HL-60/S4 (cell line): Measurements from ENCODE around the gene CORIN.
"Not testable (repeated sequence)": the region's sequence is repeated elsewhere in the genome, so short reads cannot be mapped to it uniquely, and the experiment has no call there.

Source experiments
- in situ Hi-C: fragments of 300-500 bp; cut with MboI; formaldehyde crosslinking; loops from 2 replicates; pipeline ENCODE4 v1.14.3; 2022; ENCODE audit warnings: low sequenced_read_pairs

The CORIN gene

DNA sequence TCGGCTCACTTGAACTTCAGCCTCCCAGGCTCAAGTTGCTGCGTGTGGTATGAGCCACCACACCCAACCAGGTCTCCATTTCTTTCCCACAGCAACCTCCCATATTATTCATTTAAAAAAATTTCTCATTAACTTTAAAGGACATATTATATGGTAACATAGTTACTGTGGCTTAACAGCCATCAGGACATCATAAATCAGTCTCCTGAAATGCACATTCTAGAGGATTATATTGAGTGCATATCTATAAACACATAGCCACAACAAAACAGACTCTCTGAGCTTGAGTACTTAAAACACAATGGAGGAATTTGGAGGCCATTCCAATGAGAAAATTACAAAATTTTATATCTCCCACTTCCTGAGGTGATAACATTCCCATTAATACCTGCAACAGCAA, 61.5 kb downstream of the CORIN start:
- in situ Hi-C loops: no loop called here

DNA sequence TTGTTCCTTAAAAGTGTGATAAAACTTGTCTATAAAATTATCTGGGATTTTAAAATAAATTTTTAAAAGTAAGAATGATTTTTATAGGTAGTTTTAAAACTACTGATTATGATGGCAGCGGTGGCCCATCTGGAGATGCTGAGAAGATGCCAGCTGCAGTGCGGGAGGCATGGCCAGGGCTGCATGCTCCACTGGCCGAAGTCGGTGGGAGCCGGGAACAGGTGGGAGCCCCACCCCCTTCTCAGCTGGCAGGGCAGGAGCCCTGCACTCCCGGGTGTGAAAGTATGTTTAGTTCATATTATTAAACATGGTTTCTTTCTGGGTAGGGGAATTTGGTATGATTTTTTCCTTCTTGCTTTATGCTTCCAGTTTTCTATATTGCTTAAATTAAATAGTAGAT, 63.8 kb downstream of the CORIN start:
- in situ Hi-C loops: no loop called here

DNA sequence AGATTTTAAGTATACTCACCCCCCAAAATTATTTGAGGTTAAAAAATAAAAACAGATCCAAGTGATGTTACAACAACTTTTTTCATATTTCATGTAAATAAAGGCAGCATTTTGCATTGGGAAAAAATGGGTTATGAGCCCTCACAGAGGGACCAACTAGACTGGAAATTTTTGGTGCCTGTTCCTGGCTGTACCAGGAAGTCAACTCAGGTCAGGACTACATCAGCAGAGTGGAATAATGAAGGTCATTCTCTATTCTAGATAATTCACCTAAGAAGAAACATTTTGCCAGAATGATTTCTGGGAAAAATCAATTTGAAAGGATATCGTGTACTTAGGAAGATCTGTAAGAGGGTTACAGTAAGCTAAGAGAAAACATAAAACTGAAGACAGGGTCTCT, 66.8 kb downstream of the CORIN start:
- in situ Hi-C loops: no loop called here

DNA sequence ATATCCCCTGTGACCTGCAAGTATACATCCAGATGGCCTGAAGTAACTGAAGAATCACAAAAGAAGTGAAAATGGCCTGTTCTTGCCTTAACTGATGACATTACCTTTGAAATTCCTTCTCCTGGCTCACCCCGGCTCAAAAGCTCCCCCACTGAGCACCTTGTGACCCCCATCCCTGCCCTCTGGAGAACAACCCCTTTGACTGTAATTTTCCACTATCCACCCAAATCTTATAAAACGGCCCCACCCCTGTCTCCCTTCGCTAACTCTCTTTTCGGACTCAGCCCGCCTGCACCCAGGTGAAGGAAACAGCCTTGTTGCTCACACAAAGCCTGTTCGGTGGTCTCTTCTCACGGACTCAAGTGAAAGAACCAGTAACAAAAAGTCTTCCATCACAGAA, 69.9 kb downstream of the CORIN start:
- in situ Hi-C loops: not testable (repeated sequence)

DNA sequence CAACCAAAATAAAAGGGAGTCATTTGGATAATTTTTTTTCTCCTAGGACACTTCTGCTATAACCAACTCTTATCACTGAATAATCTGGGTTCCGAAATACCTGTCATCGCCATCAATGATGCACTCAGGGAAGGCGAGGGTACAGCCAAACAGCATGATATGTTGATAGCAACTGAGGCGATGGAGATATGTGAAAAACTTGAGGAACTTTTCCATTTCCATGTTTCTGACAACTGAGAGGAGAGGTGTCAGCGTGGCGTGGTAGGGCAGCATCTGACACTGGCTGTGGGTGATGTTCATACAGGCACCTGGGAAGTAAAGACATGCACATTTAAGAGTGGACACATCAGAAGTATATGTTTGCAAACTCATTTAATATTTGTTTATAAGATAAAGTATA, 74.6 kb downstream of the CORIN start:
- in situ Hi-C loops: no loop called here

DNA sequence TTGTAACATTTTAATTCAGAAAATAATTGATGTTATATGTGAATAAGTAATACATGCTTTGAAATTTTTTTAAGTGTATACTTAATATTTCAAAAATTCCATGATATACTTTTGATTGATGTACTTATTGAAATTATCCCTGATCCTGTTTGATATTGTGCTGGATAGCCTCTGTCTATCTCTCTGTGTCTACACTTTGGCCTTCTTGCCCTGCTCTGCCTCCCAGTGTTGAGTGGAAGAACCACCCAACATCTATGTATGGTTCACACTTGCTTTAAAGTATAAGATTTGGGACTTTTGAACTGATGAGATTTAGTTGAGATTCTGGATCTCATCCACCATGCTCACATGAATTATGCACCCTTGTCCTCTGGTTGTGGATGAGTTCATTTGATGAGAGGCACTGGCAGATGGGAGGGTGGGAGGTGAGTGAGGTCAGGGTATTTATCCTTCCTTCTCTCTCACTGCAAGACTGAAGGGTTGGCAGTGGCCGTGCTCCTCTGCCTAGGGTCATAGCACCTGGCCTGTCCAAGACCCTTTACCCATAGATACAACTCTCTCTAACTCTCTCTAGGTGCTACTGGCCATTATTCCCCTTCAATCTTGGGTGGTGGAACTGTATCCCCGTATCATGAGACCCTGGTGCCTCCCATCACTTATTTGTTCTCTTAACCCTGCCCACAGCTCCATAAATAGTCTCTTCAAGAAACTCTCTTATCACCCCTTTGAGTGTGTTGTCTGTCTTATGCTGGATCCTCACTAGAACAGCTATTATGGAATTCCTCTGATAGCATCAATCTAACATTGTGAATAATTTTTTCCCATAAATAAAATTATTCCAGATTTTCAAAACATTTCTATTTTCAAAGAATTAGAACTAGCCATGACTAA, 75.2 kb downstream of the CORIN start:
- in situ Hi-C loops: no loop called here

DNA sequence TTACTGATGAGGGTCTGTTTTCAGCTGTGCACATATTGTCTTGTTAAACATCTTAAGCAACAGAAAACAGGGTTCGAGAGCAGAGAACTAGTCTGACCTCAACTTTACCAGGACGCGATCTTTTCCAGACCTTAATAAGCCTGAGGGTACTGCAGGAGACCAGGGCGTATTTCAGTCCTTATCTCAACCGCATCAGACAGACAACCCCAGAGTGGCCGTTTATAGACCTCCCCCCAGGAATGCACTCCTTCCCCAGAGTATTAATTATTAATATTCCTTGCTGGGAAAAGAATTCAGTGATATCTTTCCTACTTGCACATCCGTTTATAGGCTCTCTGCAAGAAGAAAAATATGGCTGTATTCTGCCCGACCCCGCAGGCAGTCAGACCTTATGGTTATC, 84.6 kb downstream of the CORIN start:
- in situ Hi-C loops: not testable (repeated sequence)

DNA sequence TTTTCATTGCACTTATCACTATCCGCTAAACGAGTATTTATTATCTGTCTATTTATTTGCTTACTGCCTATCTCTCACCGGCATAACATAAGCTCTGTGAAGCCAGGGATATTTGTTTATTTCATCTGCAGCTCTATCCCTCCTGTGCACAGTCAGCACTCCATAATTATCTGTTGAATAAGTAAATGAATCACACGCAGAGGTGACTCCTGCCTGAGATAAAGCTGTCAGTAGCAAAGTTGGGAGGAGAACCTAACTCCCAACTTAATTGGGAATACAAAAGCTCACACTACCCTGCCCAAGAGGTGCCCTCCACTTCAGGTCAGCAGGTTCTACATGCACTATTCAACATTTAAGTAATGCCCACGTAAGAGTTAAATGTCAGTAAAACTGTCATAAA, 85.7 kb downstream of the CORIN start:
- in situ Hi-C loops: no loop called here

DNA sequence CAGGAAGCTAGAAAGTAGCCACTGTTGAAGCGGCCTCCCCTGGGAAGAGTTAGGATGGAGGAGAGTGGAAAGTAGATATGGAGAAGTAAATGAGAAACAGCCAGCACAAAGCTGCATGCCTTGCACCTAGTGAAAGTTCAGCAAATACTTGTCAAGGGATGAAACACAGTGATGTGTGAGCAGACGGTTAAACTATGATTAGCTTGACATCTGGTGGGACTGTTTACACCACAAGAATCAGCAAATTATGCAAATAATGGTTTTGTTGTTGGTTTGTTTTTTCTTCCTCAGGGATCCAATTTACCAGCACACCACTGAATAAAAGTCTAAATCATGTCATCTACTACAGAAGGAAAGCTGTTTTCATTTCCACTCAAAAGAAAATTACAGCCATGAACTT, 87.1 kb downstream of the CORIN start:
- in situ Hi-C loops: no loop called here

DNA sequence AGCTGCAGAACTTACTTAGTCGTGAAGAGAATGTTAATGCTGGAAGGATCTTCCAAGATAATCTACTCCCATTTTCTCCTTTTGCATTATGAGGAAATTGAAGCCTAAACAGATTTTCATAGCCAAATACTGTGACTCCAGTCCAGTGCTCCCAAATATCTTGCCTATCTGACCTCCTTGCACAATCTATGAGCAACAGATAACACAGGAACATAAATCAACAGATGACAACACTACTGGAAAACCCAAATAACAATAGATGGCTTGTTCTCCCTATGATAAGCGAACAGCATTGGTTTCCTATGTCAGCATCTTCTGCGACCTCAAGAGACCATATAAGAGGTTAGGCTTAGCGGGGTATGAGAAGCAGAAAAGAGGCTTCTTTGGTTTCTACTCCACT, 88.0 kb downstream of the CORIN start:
- in situ Hi-C loops: no loop called here

DNA sequence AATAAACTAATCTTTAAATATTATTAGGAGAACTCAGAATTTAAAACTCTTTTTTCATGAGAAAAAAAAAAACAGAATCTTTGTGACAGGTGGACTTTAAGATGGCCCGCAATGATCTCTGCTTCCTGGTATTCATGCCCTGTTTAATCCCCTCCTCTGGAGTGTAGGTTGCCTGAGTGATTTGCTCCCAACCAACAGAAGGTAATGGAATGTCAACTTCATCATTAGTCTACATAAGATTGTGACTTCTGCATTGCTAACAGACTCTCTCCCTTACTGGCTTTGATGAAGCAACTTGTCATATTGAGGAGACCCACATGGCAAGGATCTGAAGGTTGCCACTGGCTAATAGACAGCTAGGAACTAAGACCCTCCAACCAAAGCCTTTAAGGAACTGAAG, 88.8 kb downstream of the CORIN start:
- in situ Hi-C loops: no loop called here

DNA sequence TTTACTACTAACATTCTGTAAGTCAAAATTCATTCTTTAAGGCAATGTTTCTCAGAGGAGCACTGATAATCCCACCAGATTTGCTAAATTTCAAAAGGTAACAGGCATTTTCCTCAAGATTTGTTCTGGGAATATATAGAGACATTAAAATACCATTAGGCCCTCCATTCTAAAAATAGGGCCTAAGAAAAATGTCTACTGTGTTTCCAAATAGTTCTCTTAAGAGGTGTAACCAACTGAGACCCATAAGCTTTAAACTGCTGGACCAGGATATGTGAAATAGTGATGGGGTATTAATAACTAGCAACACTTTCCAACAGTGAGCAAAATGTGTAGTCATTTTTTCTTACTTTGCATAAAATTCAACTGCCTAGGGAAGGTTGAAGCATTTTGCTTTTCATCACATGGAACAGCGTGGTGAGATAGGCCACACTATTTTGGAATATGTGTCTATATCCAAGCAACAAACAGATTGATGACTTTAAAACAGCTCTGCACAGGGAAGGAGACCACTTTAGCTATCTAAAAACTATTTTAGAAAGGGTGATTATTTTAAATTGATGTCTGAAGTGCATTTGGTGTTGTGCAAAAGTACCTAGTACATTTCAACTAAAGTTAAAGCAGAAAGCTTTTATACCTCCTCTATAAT, 89.9 kb downstream of the CORIN start:
- in situ Hi-C loops: no loop called here

DNA sequence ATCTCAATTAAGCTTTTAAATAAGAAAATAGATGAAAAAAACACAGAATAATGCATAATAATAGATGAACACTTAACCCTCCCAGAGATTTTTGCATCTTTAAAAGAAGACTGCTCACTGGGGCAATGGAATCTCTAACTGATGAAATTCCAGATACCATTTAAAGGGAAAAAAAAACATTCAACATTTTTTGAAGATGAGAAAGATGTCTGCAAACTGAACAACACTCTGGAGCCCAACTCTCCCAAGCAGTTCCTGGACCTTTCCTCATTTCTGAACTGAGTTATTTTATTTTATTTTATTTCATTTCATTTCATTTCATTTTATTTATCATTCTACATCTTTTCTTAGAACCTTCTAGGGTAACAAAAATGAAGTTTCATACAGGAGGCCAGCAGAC, 90.7 kb downstream of the CORIN start:
- in situ Hi-C loops: no loop called here

DNA sequence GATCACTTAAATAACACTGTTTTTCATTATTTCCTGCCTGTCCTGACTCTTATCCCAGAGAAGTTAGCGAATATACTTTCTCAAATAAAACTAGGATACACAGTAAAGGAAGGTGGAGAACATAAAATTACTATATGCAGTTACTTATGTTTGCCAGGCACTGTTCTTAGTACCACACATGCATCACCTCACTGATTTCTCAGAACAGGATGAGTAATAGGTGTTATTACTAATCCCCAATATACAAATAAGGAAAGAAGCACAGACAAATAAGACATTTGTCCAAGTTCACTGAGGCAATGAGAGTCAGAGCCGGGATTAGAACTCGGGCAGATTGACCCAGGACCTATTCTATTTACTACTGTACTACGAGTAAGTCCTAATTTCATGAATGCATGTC, 91.7 kb downstream of the CORIN start:
- in situ Hi-C loops: no loop called here

DNA sequence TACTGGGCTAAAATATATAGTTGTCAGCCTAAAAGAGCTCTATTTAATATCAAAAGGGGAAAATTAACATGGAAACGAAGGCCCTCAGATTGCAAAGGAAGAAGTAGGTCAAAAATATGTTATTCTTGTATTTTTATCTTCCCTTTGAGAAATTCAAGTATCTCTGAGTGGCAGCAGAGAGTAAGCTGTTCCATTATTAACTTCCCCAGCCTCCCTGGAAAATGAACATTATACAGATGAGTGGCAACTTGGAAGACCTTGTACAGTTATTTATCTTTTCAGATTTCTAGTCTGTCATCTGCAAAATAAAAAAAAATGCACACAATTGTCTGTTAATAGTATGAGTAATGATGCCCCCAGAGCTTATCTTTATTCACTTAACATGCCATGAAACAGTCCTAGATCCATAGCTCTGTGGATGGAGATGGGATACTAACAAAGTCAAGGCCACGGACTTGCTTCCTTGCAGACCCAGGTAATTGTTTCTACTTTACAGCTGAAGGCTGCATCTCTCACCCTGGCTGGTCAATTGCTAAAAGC, 93.0 kb downstream of the CORIN start:
- in situ Hi-C loops: no loop called here

DNA sequence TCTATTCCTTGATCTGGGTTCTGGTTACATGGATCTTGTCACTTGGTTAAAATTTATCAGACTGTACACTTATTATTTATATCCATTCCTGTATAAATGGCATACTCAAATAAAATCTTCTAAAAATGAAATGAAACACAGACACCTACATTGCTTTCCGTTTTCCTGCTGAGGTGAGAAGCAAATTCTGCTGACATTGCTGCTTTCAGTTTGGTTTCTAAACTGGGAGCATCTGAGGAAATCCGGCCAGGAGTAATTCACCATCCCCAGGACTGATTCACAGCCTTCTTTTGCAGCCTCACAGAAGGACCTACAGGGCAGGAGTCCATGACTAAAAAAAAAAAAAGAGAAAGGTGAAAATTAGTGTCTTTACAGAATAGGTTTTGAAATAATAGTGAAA, 93.6 kb downstream of the CORIN start:
- in situ Hi-C loops: no loop called here

DNA sequence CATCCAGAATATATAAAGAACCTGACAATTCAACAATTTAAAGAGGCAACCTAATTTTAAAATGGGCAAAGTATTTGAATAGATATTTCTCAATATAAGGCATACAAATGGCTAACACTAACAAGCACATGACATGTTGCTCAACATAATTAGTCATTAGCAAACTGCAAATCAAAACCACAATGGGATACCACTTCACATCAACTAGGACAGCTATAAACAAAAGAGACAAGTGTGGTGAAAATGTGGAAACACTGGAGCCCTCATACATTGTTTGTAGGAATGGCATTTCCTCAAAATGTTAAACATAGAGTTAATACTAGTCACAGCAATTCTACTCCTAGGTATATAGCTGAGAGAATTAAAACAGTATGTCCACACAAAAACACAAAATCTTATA, 96.7 kb downstream of the CORIN start:
- in situ Hi-C loops: no loop called here

DNA sequence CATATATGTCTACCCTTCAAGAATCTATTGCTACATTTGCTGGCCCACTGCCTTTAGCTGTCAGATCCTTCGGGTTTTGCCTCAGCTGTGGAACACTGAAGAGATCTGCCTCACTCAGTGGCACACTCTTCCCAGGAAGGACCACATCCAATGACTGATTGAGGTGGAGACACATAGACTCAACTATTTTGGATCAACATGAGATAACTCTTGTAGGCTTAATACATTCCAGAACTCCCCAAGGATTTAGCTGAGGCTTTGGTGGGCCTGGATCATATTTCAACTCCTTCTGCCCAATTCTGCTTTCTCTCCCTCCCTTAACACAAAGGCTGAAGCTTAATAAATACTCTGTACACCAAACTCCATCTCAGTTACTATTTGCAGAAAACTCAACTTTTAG, 100.5 kb downstream of the CORIN start:
- in situ Hi-C loops: no loop called here

DNA sequence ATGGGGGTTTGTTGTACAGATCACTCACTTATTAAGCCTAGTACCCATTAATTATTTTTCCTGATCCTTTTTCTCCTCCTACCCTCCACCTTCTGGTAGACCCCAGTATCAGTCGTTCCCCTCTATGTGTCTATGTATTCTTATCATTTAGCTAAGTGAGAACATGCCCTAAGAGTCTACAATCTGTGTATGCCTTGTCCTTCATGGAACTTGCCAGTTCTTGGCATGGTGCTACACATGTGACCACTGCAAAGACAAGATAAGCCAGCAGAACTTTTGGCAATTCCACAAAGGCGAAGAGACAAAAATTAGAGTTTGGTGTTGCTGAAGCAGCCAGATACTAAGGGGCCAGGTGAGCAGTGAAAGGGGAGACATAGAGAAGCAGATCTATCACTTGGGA, 101.3 kb downstream of the CORIN start:
- in situ Hi-C loops: no loop called here

DNA sequence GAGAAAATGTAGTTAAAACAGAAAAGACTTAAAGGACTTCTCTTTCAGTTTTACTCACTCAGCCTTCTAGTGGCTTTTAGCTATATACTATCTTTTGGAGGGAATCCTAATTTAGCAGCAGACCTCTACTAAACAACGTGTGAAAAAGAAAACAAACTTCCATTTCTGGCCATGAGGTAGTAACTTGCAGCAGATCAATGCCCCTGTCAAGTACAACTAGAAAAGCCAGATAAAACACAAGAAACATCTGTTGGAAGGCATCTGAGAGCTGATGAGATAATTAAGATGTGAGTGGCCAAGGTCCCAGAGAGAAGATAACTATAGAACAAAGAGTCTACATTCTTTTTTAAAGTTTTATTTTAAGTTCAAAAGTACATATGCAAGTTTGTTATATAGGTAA, 101.7 kb downstream of the CORIN start:
- in situ Hi-C loops: no loop called here

DNA sequence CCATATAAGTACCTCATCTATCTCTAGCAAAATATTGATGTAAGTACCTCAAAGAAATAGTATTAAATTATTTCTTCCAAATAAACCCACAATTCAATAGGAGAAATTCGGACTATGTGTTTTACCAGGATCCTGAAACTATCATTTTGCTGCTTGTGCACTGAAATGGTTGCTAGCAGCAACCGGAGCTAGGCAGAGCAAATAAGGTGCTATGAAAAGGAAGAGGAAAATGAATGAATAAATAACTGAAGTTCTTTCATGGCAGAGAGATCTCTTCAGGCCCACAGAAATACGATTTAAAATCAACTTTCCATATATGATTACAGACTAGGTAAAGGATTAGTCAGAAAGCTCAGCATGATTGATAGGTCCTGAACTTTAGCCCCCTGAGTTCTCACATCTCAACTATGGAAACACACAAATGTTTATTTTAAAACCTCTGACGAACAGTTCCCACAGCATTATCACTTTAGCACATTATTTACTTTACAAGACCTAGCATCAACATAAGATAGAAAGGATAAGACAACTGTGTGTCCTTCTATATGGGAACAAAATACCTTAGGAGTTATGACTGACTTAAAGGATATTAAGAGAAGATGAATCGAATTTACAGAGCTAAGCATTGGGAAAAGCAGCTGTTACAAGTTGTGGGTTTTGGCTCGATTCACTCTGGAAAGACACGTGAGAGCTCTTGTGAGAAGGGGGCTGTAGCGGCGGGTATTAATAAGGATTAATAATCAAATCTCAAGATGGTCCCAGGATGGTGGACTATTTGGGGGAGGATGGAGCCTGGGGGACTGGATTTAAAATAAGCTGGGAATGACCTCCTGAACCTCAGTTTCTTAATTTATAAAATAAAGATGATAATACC, 104.3 kb downstream of the CORIN start:
- in situ Hi-C loops: no loop called here
